ENCODE measurements around the gene TNFRSF14. TPM values are rescaled to one million over a fixed set of nuclear protein-coding genes. Genes with fewer than 3 reads are reported as not detected.
"Not testable (repeated sequence)": the region's sequence is repeated elsewhere in the genome, so short reads cannot be mapped to it uniquely, and the experiment has no call there.

TNFRSF14 gene
- total RNA-seq, 2 experiments from 2014 or later: 191 to 194 TPM

DNA sequence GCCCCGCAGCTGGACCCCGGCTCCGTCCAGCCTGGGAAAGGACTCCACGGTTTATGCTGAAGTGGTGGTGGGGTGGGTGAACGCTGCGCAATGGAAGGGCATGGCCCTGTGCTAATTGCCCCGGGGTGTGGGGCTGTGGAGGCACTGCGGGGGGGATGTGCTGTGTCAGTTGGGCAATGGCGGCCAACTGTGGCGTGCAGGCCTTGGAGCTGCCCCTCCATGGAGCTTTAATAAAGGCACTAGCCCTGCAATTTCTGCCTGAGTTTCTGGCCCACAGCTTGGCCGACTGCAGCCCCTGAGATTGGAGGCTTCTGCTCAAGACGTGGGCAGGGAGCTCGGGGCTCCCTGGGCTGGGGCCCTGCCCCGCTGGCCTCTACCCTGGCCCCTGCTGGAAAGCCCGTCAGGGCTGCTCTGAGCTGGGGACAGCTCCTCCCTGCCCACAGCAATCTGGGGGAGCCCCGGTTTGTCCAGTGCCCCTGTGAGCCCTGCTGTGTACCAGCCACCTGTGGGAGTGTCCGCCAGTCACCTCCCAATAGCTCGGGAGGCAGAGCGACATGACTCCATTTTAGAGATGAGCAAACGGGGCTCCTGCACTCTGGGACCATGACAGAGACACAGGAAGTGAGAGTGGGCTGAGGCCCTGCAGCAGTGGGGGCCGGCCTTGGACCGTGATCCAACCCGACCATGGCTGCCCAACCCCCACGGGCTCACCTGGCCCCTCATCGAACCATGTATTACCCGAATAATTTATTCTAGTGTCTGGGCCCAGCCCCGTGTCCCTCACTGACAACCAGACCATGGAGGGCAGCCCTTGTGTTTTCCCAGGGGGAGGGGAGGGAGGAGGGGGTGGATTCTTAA, 8.7 kb upstream of the TNFRSF14 start:
- Histone ChIP-seq H3K9me3 (ENCODE audit: control insufficient read depth in 1 of 2, insufficient read depth in 1 of 2, low read length in 2 of 2) (no peaks in the 10 kb centered on the region), H3K36me3 (ENCODE audit: insufficient read depth, low read length) (no peaks in the 10 kb centered on the region), H3K4me1 (ENCODE audit: insufficient read depth, low read length) (peaks cover 62% of the 10 kb centered on the region), H3K27ac (ENCODE audit: low read depth in 1 of 2, low read length in 2 of 2) (peak overlapping the region; percentile 96 to 99), H3K27me3 (ENCODE audit: control insufficient read depth in 1 of 2, insufficient read depth in 2 of 2, low read length in 2 of 2) (no peaks in the 10 kb centered on the region), H3K4me3 (ENCODE audit: low read length) (peak overlapping the region; percentile 81)
- ATAC-seq (ENCODE audit: poor library complexity) (peak; percentile 19), DNase-seq (peak in 11 of 14 experiments; percentile 27 to 74 (median 42))
- intact Hi-C loops (cut with DNase I, micrococcal nuclease): loop anchor here (1.0 to 10.0 kb wide), 7 partner anchors 21 to 413 kb away; partner anchors contain the start of genes PANK4 (in 2 of the 2), MORN1 (in 1 of the 2) and RER1 (in 1 of the 2)
- Mint-ChIP-seq H3K27me3 (no peaks in the 10 kb centered on the region), H3K9me3 (no peaks in the 10 kb centered on the region), H3K36me3 (ENCODE audit: low read depth) (peaks cover 5% of the 10 kb centered on the region), H3K4me1 (ENCODE audit: low read depth) (peaks cover 31% of the 10 kb centered on the region), H3K4me3 (peak overlapping the region; percentile 95), H3K27ac (peak overlapping the region; percentile 99)
- POLR2A ChIA-PET: interaction anchor here (1.0 to 4.9 kb wide), 11 partner anchors 9 to 353 kb away, joined by 3 to 164 read pairs (median 23); partner anchors contain the start of genes FAAP20, HES5, MORN1 and PANK4
- TF ChIP-seq CTCF (IDR thresholded peaks at IDR 0.05): no peak
- CTCF ChIA-PET: interaction anchor here (0.9 to 5.3 kb wide), 7 partner anchors 18 to 353 kb away, joined by 3 to 37 read pairs (median 5); partner anchors contain the start of genes FAAP20, HES5 and PANK4

DNA sequence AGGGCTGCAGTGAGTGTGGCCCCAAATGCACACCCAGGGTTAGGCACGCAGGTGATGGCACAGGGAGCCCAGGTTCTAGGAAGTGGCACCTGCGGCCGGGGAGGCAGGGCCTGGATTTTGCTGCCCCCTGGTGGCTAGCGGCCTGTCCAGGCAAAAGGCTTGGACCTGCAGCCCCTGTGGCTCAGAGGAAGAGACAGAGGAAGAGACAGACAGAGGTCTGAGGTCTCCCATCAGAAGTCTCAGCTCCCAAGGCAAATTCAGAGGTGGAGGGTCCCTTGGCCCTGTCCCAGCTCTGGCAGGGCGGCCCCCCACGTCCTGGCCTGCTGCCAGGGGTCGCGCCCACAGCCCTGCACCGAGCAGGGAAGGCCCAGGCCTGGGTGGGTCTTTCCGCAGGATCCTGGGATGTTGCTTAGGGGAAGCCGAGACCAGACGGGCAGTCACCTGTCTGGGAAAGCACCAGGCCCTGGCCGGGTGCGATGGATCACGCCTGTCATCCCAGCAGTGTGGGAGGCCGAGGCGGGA, 8.0 kb upstream of the TNFRSF14 start:
- intact Hi-C loops (cut with DNase I, micrococcal nuclease): loop anchor here (1.0 to 10.0 kb wide), 6 partner anchors 22 to 413 kb away; partner anchors contain the start of genes MORN1 (in 1 of the 2), PANK4 (in 1 of the 2) and RER1 (in 1 of the 2)
- Mint-ChIP-seq H3K27ac (peak overlapping the region; percentile 99), H3K4me1 (ENCODE audit: low read depth) (peaks cover 31% of the 10 kb centered on the region), H3K9me3 (no peaks in the 10 kb centered on the region), H3K36me3 (ENCODE audit: low read depth) (peaks cover 5% of the 10 kb centered on the region), H3K4me3 (peak overlapping the region; percentile 95), H3K27me3 (no peaks in the 10 kb centered on the region)
- no peaks in the 10 kb centered on the region for H3K36me3 ChIP-seq (ENCODE audit: insufficient read depth, low read length)
- CTCF ChIA-PET: interaction anchor here (0.9 to 5.3 kb wide), 8 partner anchors 14 to 353 kb away, joined by 3 to 37 read pairs (median 6); partner anchors contain the start of genes FAAP20, HES5 and PANK4
- ATAC-seq (ENCODE audit: poor library complexity) (peak; percentile 5), DNase-seq (peak; percentile 71 to 91 (median 82))
- peaks cover 62% of the 10 kb centered on the region for H3K4me1 ChIP-seq (ENCODE audit: insufficient read depth, low read length)
- H3K27ac ChIP-seq (ENCODE audit: low read depth in 1 of 2, low read length in 2 of 2): peak overlapping the region; percentile 96 to 99
- peak overlapping the region; percentile 81 for H3K4me3 ChIP-seq (ENCODE audit: low read length)
- H3K9me3 ChIP-seq (ENCODE audit: control insufficient read depth in 1 of 2, insufficient read depth in 1 of 2, low read length in 2 of 2): no peaks in the 10 kb centered on the region
- H3K27me3 ChIP-seq (ENCODE audit: control insufficient read depth in 1 of 2, insufficient read depth in 2 of 2, low read length in 2 of 2): no peaks in the 10 kb centered on the region
- TF ChIP-seq CTCF (IDR thresholded peaks at IDR 0.05): peak; percentile 93
- POLR2A ChIA-PET: interaction anchor here (0.7 to 4.9 kb wide), 12 partner anchors 8 to 353 kb away, joined by 3 to 164 read pairs (median 22); partner anchors contain the start of genes FAAP20, HES5, MORN1 and PANK4

DNA sequence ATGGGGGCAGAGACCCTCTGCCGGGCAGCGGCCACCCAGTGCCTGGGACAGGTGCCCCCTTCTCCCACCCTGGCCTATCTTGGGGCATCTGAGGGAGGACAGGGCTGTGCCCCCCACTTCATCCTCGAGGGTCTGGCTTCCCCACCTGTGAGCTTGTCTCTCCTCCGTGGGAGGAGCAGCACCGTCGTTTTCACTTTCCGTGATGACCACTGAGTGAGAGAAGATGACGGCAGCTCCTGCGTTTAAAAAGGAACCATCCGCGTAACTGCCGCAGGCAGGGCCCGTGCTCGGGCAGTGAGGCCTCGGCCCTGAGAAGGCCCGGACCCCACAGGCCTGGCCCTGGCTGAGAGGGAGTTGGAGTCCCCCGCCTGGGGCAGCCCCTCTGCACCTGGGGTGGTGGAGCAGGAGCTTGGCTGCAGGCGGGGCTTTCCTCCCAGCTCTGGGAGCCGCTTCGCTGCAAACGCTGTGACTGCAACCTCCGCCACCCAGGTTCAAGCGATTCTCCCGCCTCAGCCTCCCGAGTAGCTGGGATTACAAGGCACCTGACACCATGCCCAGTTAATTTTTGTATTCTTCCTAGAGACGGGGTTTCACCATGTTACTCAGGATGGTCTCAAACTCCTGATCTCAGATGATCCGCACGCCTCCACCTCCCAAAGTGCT, 6.7 kb upstream of the TNFRSF14 start:
- peaks cover 29% of the 10 kb centered on the region for H3K4me1 Mint-ChIP-seq (ENCODE audit: low read depth)
- not testable (repeated sequence) for H3K9me3 Mint-ChIP-seq; H3K36me3 Mint-ChIP-seq (ENCODE audit: low read depth); H3K27me3 ChIP-seq (ENCODE audit: control insufficient read depth in 1 of 2, insufficient read depth in 2 of 2, low read length in 2 of 2); H3K36me3 ChIP-seq (ENCODE audit: insufficient read depth, low read length); H3K9me3 ChIP-seq (ENCODE audit: control insufficient read depth in 1 of 2, insufficient read depth in 1 of 2, low read length in 2 of 2); H3K27me3 Mint-ChIP-seq; ATAC-seq (ENCODE audit: poor library complexity)
- Histone ChIP-seq H3K4me1 (ENCODE audit: insufficient read depth, low read length) (peaks cover 53% of the 10 kb centered on the region), H3K27ac (ENCODE audit: low read depth in 1 of 2, low read length in 2 of 2) (peak overlapping the region; percentile 96 to 99), H3K4me3 (ENCODE audit: low read length) (peak overlapping the region; percentile 81)
- ChIA-PET CTCF (interaction anchor here (1.5 to 5.3 kb wide), 3 partner anchors 12 to 36 kb away, joined by 6 to 37 read pairs (median 18); partner anchors contain the start of gene PANK4), POLR2A (interaction anchor here (2.9 to 4.9 kb wide), 5 partner anchors 12 to 133 kb away, joined by 9 to 164 read pairs (median 54); partner anchors contain the start of genes HES5, PANK4 and PRXL2B)
- intact Hi-C loops (cut with DNase I, micrococcal nuclease): loop anchor here (2.0 to 10.0 kb wide), 3 partner anchors 35 to 415 kb away; no protein-coding TSS in a partner anchor
- H3K4me3 Mint-ChIP-seq: peak overlapping the region; percentile 95
- DNase-seq: peak in 1 of 14 experiments; percentile 23
- H3K27ac Mint-ChIP-seq: peak overlapping the region; percentile 99

GRCh38 chr1:2550309-2550861, 5.8 kb upstream of the TNFRSF14 start:
- H3K4me3 Mint-ChIP-seq; H3K36me3 ChIP-seq (ENCODE audit: insufficient read depth, low read length); H3K9me3 Mint-ChIP-seq; intact Hi-C loops (cut with DNase I, micrococcal nuclease); H3K4me3 ChIP-seq (ENCODE audit: low read length); H3K36me3 Mint-ChIP-seq (ENCODE audit: low read depth); H3K9me3 ChIP-seq (ENCODE audit: control insufficient read depth in 1 of 2, insufficient read depth in 1 of 2, low read length in 2 of 2); DNase-seq; H3K27me3 ChIP-seq (ENCODE audit: control insufficient read depth in 1 of 2, insufficient read depth in 2 of 2, low read length in 2 of 2); H3K27ac ChIP-seq (ENCODE audit: low read depth in 1 of 2, low read length in 2 of 2); CTCF ChIA-PET; ATAC-seq (ENCODE audit: poor library complexity); H3K27me3 Mint-ChIP-seq: not testable (repeated sequence)
- Mint-ChIP-seq H3K4me1 (ENCODE audit: low read depth) (peaks cover 33% of the 10 kb centered on the region), H3K27ac (peak overlapping the region; percentile 79)
- H3K4me1 ChIP-seq (ENCODE audit: insufficient read depth, low read length): peaks cover 56% of the 10 kb centered on the region
- POLR2A ChIA-PET: interaction anchor here (4.9 kb wide), 1 partner anchor 23 kb away, joined by 164 read pairs; the partner anchor contains the start of genes HES5 and PANK4

DNA sequence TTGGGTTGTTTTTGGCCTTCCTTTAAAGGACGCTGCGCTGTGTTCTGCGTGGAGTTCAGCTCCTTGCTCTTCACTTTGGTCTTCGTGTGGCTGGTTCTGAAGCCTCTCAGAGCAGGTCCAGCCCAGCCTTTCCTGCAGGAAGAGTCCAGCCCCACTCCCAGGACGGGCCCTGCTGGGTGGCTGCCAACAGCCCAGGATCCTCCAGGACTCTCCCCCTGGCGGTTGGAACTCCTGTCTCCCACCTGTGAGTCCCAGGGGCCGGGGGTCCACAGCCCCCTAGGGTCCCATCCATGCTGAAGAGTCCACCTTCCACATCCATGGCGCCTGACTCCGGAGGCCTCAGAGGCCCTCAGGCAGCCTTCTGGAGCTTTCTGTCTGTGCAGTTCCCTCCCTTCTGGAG, 4.6 kb upstream of the TNFRSF14 start:
- Mint-ChIP-seq H3K4me1 (ENCODE audit: low read depth) (peaks cover 45% of the 10 kb centered on the region), H3K36me3 (ENCODE audit: low read depth) (peaks cover 17% of the 10 kb centered on the region), H3K27ac (peak overlapping the region; percentile 71)
- H3K36me3 ChIP-seq (ENCODE audit: insufficient read depth, low read length); H3K27me3 Mint-ChIP-seq; H3K4me3 Mint-ChIP-seq; intact Hi-C loops (cut with DNase I, micrococcal nuclease); ATAC-seq (ENCODE audit: poor library complexity); H3K27me3 ChIP-seq (ENCODE audit: control insufficient read depth in 1 of 2, insufficient read depth in 2 of 2, low read length in 2 of 2); H3K9me3 ChIP-seq (ENCODE audit: control insufficient read depth in 1 of 2, insufficient read depth in 1 of 2, low read length in 2 of 2); H3K4me3 ChIP-seq (ENCODE audit: low read length); H3K9me3 Mint-ChIP-seq; CTCF ChIA-PET; H3K27ac ChIP-seq (ENCODE audit: low read depth in 1 of 2, low read length in 2 of 2); DNase-seq; POLR2A ChIA-PET: not testable (repeated sequence)
- peaks cover 55% of the 10 kb centered on the region for H3K4me1 ChIP-seq (ENCODE audit: insufficient read depth, low read length)

Measured in CD4-positive, alpha-beta T cell (primary cell).